ENCODE data around the gene DHX8. TPM values are rescaled to one million over a fixed set of nuclear protein-coding genes. Genes with fewer than 3 reads are reported as not detected.

DHX8 gene
- total and polyA plus RNA-seq, 4 experiments from 2014 or later: 16.1 to 78.2 (median 59.8) TPM

GRCh38 chr17:43531082-43531378 is 47.3 kb downstream of the DHX8 start:
- POLR2A ChIA-PET (ENCODE audit: partially characterized antibody): no interaction called here
- CTCF ChIA-PET (ENCODE audit: partially characterized antibody): no interaction called here
- no peaks in the 10 kb centered on the region for H3K27me3 Mint-ChIP-seq

DNA sequence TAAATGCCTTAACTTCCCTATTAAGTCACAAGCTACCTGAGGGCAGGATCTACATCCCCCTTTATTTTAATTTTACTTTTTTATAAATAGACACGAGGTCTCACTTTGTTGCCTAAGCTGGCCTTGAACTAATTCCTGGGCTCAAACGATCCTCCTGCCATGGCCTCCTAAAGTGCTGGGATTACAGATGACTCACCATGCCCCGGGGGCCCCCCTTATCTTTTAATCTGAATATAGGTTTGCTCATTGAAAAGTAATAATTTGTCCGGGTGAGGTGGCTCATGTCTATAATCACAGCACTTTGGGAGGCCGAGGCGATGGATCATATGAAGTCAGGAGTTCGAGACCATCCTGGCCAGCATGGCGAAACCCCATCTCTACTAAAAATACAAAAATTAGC is 48.2 kb downstream of the DHX8 start:
- Histone ChIP-seq H3K36me3 (ENCODE audit: insufficient read depth, low read length) (peaks cover 14% of the 10 kb centered on the region), H3K9me3 (ENCODE audit: control insufficient read depth in 1 of 2, low read length in 2 of 2) (no peaks in the 10 kb centered on the region), H3K4me3 (ENCODE audit: low read length in 2 of 2) (no peak overlapping the region), H3K4me1 (ENCODE audit: insufficient read depth, low read length) (no peaks in the 10 kb centered on the region), H3K27me3 (ENCODE audit: insufficient read depth, low read length) (no peaks in the 10 kb centered on the region), H3K27ac (ENCODE audit: low read depth, low read length) (no peak overlapping the region)
- no peaks in the 10 kb centered on the region for H3K27me3 Mint-ChIP-seq
- no peak overlapping the region for H3K27ac Mint-ChIP-seq
- CTCF ChIA-PET (ENCODE audit: partially characterized antibody): no interaction called here
- peaks cover 0 to 2% (median 0%) of the 10 kb centered on the region in 8 donors for H3K9me3 Mint-ChIP-seq
- no peak for DNase-seq
- intact Hi-C loops (cut with micrococcal nuclease): no loop called here
- no peak overlapping the region for H3K4me3 Mint-ChIP-seq
- peaks cover 7 to 10% of the 10 kb centered on the region in 2 donors for H3K36me3 Mint-ChIP-seq
- H3K4me1 Mint-ChIP-seq: peaks cover 0 to 4% (median 2%) of the 10 kb centered on the region in 4 donors
- POLR2A ChIA-PET (ENCODE audit: partially characterized antibody): no interaction called here

More at GRCh38 chr17:43531082-43531378, 47.3 kb downstream of the DHX8 start:
- H3K36me3 ChIP-seq (ENCODE audit: insufficient read depth, low read length): peaks cover 20% of the 10 kb centered on the region
- H3K4me3 Mint-ChIP-seq: no peak overlapping the region
- H3K27ac ChIP-seq (ENCODE audit: low read depth, low read length): no peak overlapping the region
- peaks cover 10 to 16% of the 10 kb centered on the region in 2 donors for H3K36me3 Mint-ChIP-seq
- peak overlapping the region in 1 of 7 donors; percentile 11 for H3K27ac Mint-ChIP-seq
- no peak overlapping the region for H3K4me3 ChIP-seq (ENCODE audit: low read length in 2 of 2)
- no peaks in the 10 kb centered on the region for H3K9me3 ChIP-seq (ENCODE audit: control insufficient read depth in 1 of 2, low read length in 2 of 2)
- intact Hi-C loops (cut with micrococcal nuclease): no loop called here
- H3K4me1 ChIP-seq (ENCODE audit: insufficient read depth, low read length): no peaks in the 10 kb centered on the region
- no peaks in the 10 kb centered on the region for H3K27me3 ChIP-seq (ENCODE audit: insufficient read depth, low read length)
- DNase-seq: no peak
- H3K4me1 Mint-ChIP-seq: peaks cover 0 to 4% (median 2%) of the 10 kb centered on the region in 4 donors
- H3K9me3 Mint-ChIP-seq: peaks cover 0 to 2% (median 0%) of the 10 kb centered on the region in 8 donors

GRCh38 chr17:43532581-43532980 is 48.8 kb downstream of the DHX8 start:
- POLR2A ChIA-PET (ENCODE audit: partially characterized antibody): no interaction called here

DNA sequence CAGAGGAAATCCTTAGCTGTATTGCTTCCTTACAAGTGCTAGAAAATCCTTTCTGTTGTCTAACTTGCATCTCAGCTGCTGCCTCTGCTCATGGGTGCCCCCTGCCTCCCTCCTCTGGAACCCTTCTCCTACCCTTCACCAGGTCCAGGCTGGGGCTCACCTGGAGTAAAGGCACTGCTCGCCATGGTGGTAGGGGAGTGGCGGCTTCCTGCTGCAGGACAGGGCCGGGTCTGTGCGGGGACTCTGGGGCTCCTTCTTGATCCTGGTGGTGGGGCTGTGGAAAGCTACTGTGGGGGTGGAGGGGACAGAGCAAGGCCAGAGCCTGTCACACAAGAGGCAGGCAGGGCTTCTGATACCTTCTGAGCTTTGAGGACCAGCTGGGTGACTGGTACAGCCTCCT is 49.9 kb downstream of the DHX8 start:
- H3K9me3 Mint-ChIP-seq: peaks cover 0 to 2% (median 0%) of the 10 kb centered on the region in 8 donors
- peaks cover 3 to 4% of the 10 kb centered on the region in 2 donors for H3K36me3 Mint-ChIP-seq
- peaks cover 0 to 4% (median 2%) of the 10 kb centered on the region in 4 donors for H3K4me1 Mint-ChIP-seq
- H3K4me1 ChIP-seq (ENCODE audit: insufficient read depth, low read length): no peaks in the 10 kb centered on the region
- ChIA-PET POLR2A (ENCODE audit: partially characterized antibody) (no interaction called here), CTCF (ENCODE audit: partially characterized antibody) (no interaction called here)
- no peaks in the 10 kb centered on the region for H3K36me3 ChIP-seq (ENCODE audit: insufficient read depth, low read length)
- H3K27ac ChIP-seq (ENCODE audit: low read depth, low read length): no peak overlapping the region
- H3K27me3 Mint-ChIP-seq: no peaks in the 10 kb centered on the region
- DNase-seq: no peak
- no peak overlapping the region for H3K4me3 Mint-ChIP-seq
- no peaks in the 10 kb centered on the region for H3K27me3 ChIP-seq (ENCODE audit: insufficient read depth, low read length)
- no peak overlapping the region for H3K4me3 ChIP-seq (ENCODE audit: low read length in 2 of 2)
- no peak overlapping the region for H3K27ac Mint-ChIP-seq
- intact Hi-C loops (cut with micrococcal nuclease): no loop called here
- no peaks in the 10 kb centered on the region for H3K9me3 ChIP-seq (ENCODE audit: control insufficient read depth in 1 of 2, low read length in 2 of 2)

More at GRCh38 chr17:43532581-43532980, 48.8 kb downstream of the DHX8 start:
- Histone ChIP-seq H3K27me3 (ENCODE audit: insufficient read depth, low read length) (no peaks in the 10 kb centered on the region), H3K36me3 (ENCODE audit: insufficient read depth, low read length) (peaks cover 8% of the 10 kb centered on the region), H3K4me1 (ENCODE audit: insufficient read depth, low read length) (no peaks in the 10 kb centered on the region), H3K4me3 (ENCODE audit: low read length in 2 of 2) (no peak overlapping the region), H3K9me3 (ENCODE audit: control insufficient read depth in 1 of 2, low read length in 2 of 2) (no peaks in the 10 kb centered on the region), H3K27ac (ENCODE audit: low read depth, low read length) (no peak overlapping the region)
- H3K27ac Mint-ChIP-seq: no peak overlapping the region
- no peak for DNase-seq
- peaks cover 0 to 2% (median 0%) of the 10 kb centered on the region in 8 donors for H3K9me3 Mint-ChIP-seq
- peaks cover 4 to 6% of the 10 kb centered on the region in 2 donors for H3K36me3 Mint-ChIP-seq
- peaks cover 0 to 4% (median 2%) of the 10 kb centered on the region in 4 donors for H3K4me1 Mint-ChIP-seq
- intact Hi-C loops (cut with micrococcal nuclease): no loop called here
- CTCF ChIA-PET (ENCODE audit: partially characterized antibody): no interaction called here
- H3K27me3 Mint-ChIP-seq: no peaks in the 10 kb centered on the region
- H3K4me3 Mint-ChIP-seq: no peak overlapping the region

- H3K4me1 ChIP-seq (ENCODE audit: insufficient read depth, low read length): no peaks in the 10 kb centered on the region
- Mint-ChIP-seq H3K4me1 (no peaks in the 10 kb centered on the region), H3K9me3 (peaks cover 0 to 2% (median 0%) of the 10 kb centered on the region in 8 donors), H3K36me3 (no peaks in the 10 kb centered on the region), H3K4me3 (no peak overlapping the region), H3K27ac (no peak overlapping the region), H3K27me3 (no peaks in the 10 kb centered on the region)
- H3K36me3 ChIP-seq (ENCODE audit: insufficient read depth, low read length): no peaks in the 10 kb centered on the region
- POLR2A ChIA-PET (ENCODE audit: partially characterized antibody): no interaction called here
- no peak overlapping the region for H3K27ac ChIP-seq (ENCODE audit: low read depth, low read length)
- DNase-seq: no peak
- H3K27me3 ChIP-seq (ENCODE audit: insufficient read depth, low read length): no peaks in the 10 kb centered on the region
- no peaks in the 10 kb centered on the region for H3K9me3 ChIP-seq (ENCODE audit: control insufficient read depth in 1 of 2, low read length in 2 of 2)
- intact Hi-C loops (cut with micrococcal nuclease): no loop called here
- CTCF ChIA-PET (ENCODE audit: partially characterized antibody): no interaction called here
- no peak overlapping the region for H3K4me3 ChIP-seq (ENCODE audit: low read length in 2 of 2)
Observed at GRCh38 chr17:43534909-43535308, 51.1 kb downstream of the DHX8 start.

GRCh38 chr17:43536236-43536992 is 52.6 kb downstream of the DHX8 start:
- H3K4me1 Mint-ChIP-seq: no peaks in the 10 kb centered on the region

DNA sequence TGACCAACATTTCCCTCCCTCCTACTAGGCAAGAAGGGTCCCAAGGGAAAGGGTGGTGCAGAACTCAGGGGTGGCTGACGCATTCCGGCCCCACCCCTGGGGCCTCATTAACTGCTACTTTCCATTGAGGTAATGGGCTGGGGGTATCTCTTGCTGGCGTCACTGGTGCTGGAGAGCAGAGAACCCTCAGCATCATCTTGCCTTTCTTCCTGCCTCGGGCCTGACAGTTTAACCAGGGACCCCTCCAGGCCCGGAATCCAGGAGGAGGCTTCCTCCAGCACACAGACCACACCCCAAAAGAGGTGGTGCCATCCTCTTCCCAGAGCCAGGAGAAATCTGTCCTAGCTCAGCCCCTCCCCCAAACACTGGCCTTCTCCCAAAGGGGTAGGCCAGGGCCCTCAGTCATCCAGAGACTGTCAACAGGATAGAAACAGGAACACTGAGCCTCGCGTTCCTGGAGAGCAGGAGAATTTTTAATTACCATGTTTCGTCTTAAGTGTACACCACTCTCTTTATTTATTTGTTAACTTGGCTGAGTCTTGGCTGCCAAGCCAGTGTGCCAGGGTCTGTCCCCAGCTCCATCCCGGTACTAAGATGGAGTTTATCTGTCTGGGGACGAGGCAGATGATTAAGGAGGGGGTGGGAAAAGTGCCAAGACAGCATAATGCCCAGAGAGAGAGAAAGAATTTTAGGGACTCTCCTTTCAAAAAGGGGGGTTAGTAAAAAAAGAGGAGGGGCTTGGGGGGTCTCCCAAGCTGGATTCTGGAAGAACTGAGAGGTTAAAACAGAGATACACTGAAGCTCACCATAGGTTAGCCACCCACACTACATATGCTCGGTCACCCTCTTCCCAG is 57.3 kb downstream of the DHX8 start:
- H3K4me3 ChIP-seq (ENCODE audit: low read length in 2 of 2): no peak overlapping the region
- peaks cover 15% of the 10 kb centered on the region for H3K27me3 ChIP-seq (ENCODE audit: insufficient read depth, low read length)
- DNase-seq: no peak
- H3K27ac Mint-ChIP-seq: peak overlapping the region in 1 of 7 donors; percentile 32
- H3K27me3 Mint-ChIP-seq: peaks cover 13 to 21% of the 10 kb centered on the region in 2 donors
- no peak overlapping the region for H3K27ac ChIP-seq (ENCODE audit: low read depth, low read length)
- no peaks in the 10 kb centered on the region for H3K9me3 ChIP-seq (ENCODE audit: control insufficient read depth in 1 of 2, low read length in 2 of 2)
- POLR2A ChIA-PET (ENCODE audit: partially characterized antibody): no interaction called here
- intact Hi-C loops (cut with micrococcal nuclease): no loop called here
- no peaks in the 10 kb centered on the region for H3K9me3 Mint-ChIP-seq
- CTCF ChIA-PET (ENCODE audit: partially characterized antibody): interaction anchor here (0.9 kb wide), 1 partner anchor 36 kb away, joined by 3 read pairs; no protein-coding TSS in a partner anchor
- no peaks in the 10 kb centered on the region for H3K36me3 Mint-ChIP-seq
- H3K4me1 Mint-ChIP-seq: peaks cover 4 to 8% (median 7%) of the 10 kb centered on the region in 4 donors
- no peak overlapping the region for H3K4me3 Mint-ChIP-seq
- no peaks in the 10 kb centered on the region for H3K36me3 ChIP-seq (ENCODE audit: insufficient read depth, low read length)
- H3K4me1 ChIP-seq (ENCODE audit: insufficient read depth, low read length): peaks cover 11% of the 10 kb centered on the region

More at GRCh38 chr17:43536236-43536992, 52.6 kb downstream of the DHX8 start:
- Mint-ChIP-seq H3K36me3 (no peaks in the 10 kb centered on the region), H3K27ac (no peak overlapping the region), H3K9me3 (peaks cover 0 to 2% (median 0%) of the 10 kb centered on the region in 8 donors), H3K4me3 (no peak overlapping the region), H3K27me3 (no peaks in the 10 kb centered on the region)
- H3K4me1 ChIP-seq (ENCODE audit: insufficient read depth, low read length): no peaks in the 10 kb centered on the region
- no peaks in the 10 kb centered on the region for H3K9me3 ChIP-seq (ENCODE audit: control insufficient read depth in 1 of 2, low read length in 2 of 2)
- ChIA-PET CTCF (ENCODE audit: partially characterized antibody) (interaction anchor here (0.7 kb wide), 1 partner anchor 11 kb away, joined by 3 read pairs; no protein-coding TSS in a partner anchor), POLR2A (ENCODE audit: partially characterized antibody) (interaction anchor here (1.2 kb wide), 1 partner anchor 9 kb away, joined by 4 read pairs; no protein-coding TSS in a partner anchor)
- intact Hi-C loops (cut with micrococcal nuclease): no loop called here
- H3K27me3 ChIP-seq (ENCODE audit: insufficient read depth, low read length): no peaks in the 10 kb centered on the region
- no peak for DNase-seq
- H3K27ac ChIP-seq (ENCODE audit: low read depth, low read length): no peak overlapping the region
- H3K36me3 ChIP-seq (ENCODE audit: insufficient read depth, low read length): no peaks in the 10 kb centered on the region
- no peak overlapping the region for H3K4me3 ChIP-seq (ENCODE audit: low read length in 2 of 2)
